HepG2 (cell line): Measurements from ENCODE around the gene MYO7A. TPM values are rescaled to one million over a fixed set of nuclear protein-coding genes. Genes with fewer than 3 reads are reported as not detected.

ENCODE experiments used
- ATAC-seq: fragments of 200-7000 bp; cut with Tn5 transposase; 3 replicates; pipeline ENCODE4 v1.9.1; 2020; ENCODE audit warnings: mild to moderate bottlenecking, moderate library complexity
- BruUV-seq: library from RNA; stranded (reverse); fragments of 400-500 nt; replicated peaks from 2 replicates; lab custom pipeline; 2021; lab: Mats Ljungman, UMichigan
- CTCF ChIA-PET: fragments of 300-600 bp; formaldehyde crosslinking; extraction: SDS; loops from one replicate; lab custom pipeline; 2021; ENCODE audit warnings: low total read pairs, inconsistent platforms, low intra/inter-chr PET ratio; lab: Yijun Ruan, JAX
- POLR2A ChIA-PET: fragments of 350-600 bp; sonication (Branson Sonifier 250); formaldehyde crosslinking; loops from one replicate; lab custom pipeline; 2020; ENCODE audit warnings: antibody characterized with exemption, inconsistent platforms; lab: Yijun Ruan, JAX
- DNase-seq: peaks from one replicate; pipeline ENCODE4 v3.0.0-alpha.2; 2015; ENCODE audit warnings: low spot score
- FAIRE-seq: peaks from 3 replicates; lab custom pipeline; 2011; peaks lifted over from hg19 to GRCh38; lab: Jason Lieb, UNC
- H2AFZ ChIP-seq: one replicate; pipeline ENCODE4 v1.6.1; 2011; ENCODE audit warnings: low read length, inconsistent platforms
- H3K27ac ChIP-seq: fragments of 300-600 bp; 3 replicates; pipeline ENCODE4 v1.8.0; 2011; ENCODE audit warnings: mixed run types, mild to moderate bottlenecking, mixed read lengths, low read length, inconsistent platforms; ENCODE audit not compliant: insufficient read depth; ENCODE audit errors: extremely low read length
- H3K27me3 ChIP-seq, 2 experiments: fragments of 200-600 bp in 1 of 2; 2 replicates in 1 of 2; 3 replicates in 1 of 2; pipeline versions ENCODE4 v1.6.0 to v1.8.0; 2011; ENCODE audit warnings: low read length in 2 of 2, mild to moderate bottlenecking in 2 of 2, moderate library complexity in 2 of 2, inconsistent platforms in 1 of 2; ENCODE audit not compliant: insufficient read depth in 2 of 2, control insufficient read depth in 1 of 2
- H3K36me3 ChIP-seq, 2 experiments: fragments of 200-600 bp in 1 of 2; replicated peaks in 1 of 2; 2 replicates in 1 of 2; 3 replicates in 1 of 2; pipeline versions ENCODE4 v1.5.1 to v1.8.0; 2011; ENCODE audit warnings: low read length in 2 of 2, inconsistent platforms in 1 of 2; ENCODE audit not compliant: insufficient read depth in 2 of 2, control insufficient read depth in 1 of 2
- H3K4me1 ChIP-seq: 2 replicates; pipeline ENCODE4 v1.5.1; 2012; ENCODE audit warnings: low read length, inconsistent platforms; ENCODE audit not compliant: insufficient read depth
- H3K4me2 ChIP-seq: 2 replicates; pipeline ENCODE4 v1.6.0; 2011; ENCODE audit warnings: low read depth, low read length, inconsistent platforms
- H3K4me3 ChIP-seq, 3 experiments: fragments of 200-600 bp in 1 of 3; sonication (generic), shearing (Covaris generic) in 1 of 3; replicated peaks in 1 of 3; 2 replicates each; pipeline ENCODE4 v1.5.1; 2011 to 2016; ENCODE audit warnings: low read length in 3 of 3, inconsistent platforms in 2 of 3, low read depth in 2 of 3, mild to moderate bottlenecking in 2 of 3, control low read depth in 1 of 3, mixed read lengths in 1 of 3; ENCODE audit not compliant: insufficient read depth in 1 of 3
- H3K79me2 ChIP-seq: one replicate; pipeline ENCODE4 v1.6.1; 2011; ENCODE audit warnings: low read length, inconsistent platforms; ENCODE audit not compliant: insufficient read depth
- H3K9ac ChIP-seq: 2 replicates; pipeline ENCODE4 v1.6.0; 2011; ENCODE audit warnings: mild to moderate bottlenecking, low read depth, low read length, inconsistent platforms; ENCODE audit not compliant: insufficient read depth
- H3K9me3 ChIP-seq: 2 replicates; pipeline ENCODE4 v1.5.1; 2012; ENCODE audit warnings: mild to moderate bottlenecking, low read length
- H4K20me1 ChIP-seq: 2 replicates; pipeline ENCODE4 v1.6.0; 2011; ENCODE audit warnings: inconsistent platforms, mild to moderate bottlenecking, low read length, moderate library complexity; ENCODE audit not compliant: insufficient read depth
- CHD2 ChIP-seq: IDR thresholded peaks from 2 replicates; pipeline ENCODE4 v1.6.1; 2011; ENCODE audit warnings: low read depth, low read length, improper control_type of control experiment
- HDAC6 ChIP-seq: fragments of 200-600 bp; sonication (generic); IDR thresholded peaks from 2 replicates; pipeline ENCODE4 v1.7.0; 2017; ENCODE audit warnings: mild to moderate bottlenecking, antibody characterized with exemption, low read length, low read depth
- HNF4A ChIP-seq: sonication (generic); formaldehyde crosslinking; IDR thresholded peaks from 2 replicates; pipeline ENCODE4 v1.4.0; 2020; ENCODE audit warnings: missing genetic modification reagents
- KAT8 ChIP-seq: IDR thresholded peaks from 2 replicates; pipeline ENCODE4 v1.6.1; 2016; ENCODE audit warnings: missing genetic modification reagents, missing compliant biosample characterization
- KLF16 ChIP-seq, 2 experiments: sonication (generic) in 1 of 2; formaldehyde crosslinking in 1 of 2; IDR thresholded peaks; 2 replicates each; pipeline versions ENCODE4 v1.6.1 to v1.8.0; 2016 to 2023; ENCODE audit warnings: missing genetic modification reagents in 2 of 2, missing compliant biosample characterization in 1 of 2
- MBD4 ChIP-seq: IDR thresholded peaks from 2 replicates; pipeline ENCODE4 v1.6.1; 2012; ENCODE audit warnings: low read length, inconsistent platforms, borderline replicate concordance
- NFYC ChIP-seq: IDR thresholded peaks from 2 replicates; pipeline ENCODE4 v1.6.1; 2016; ENCODE audit warnings: missing genetic modification reagents, missing compliant biosample characterization
- POLR2G ChIP-seq: fragments of 200-400 bp; formaldehyde crosslinking; IDR thresholded peaks from 2 replicates; pipeline ENCODE4 v1.6.1; 2018; ENCODE audit warnings: mild to moderate bottlenecking, low read depth, low read length, moderate library complexity
- SP2 ChIP-seq: sonication (generic); formaldehyde crosslinking; IDR thresholded peaks from 2 replicates; pipeline ENCODE4 v1.5.1; 2020; ENCODE audit warnings: mild to moderate bottlenecking, missing genetic modification reagents
- STAG1 ChIP-seq: sonication (generic); formaldehyde crosslinking; IDR thresholded peaks from 2 replicates; pipeline ENCODE4 v1.4.0; 2020; ENCODE audit warnings: missing genetic modification reagents
- ZFP62 ChIP-seq: sonication (generic); formaldehyde crosslinking; IDR thresholded peaks from 2 replicates; pipeline ENCODE4 v1.4.0; 2020; ENCODE audit warnings: missing genetic modification reagents
- ZNF501 ChIP-seq: sonication (generic); formaldehyde crosslinking; IDR thresholded peaks from 2 replicates; pipeline ENCODE4 v1.5.1; 2020; ENCODE audit warnings: mild to moderate bottlenecking, moderate library complexity, missing genetic modification reagents
- ZNF558 ChIP-seq: sonication (generic); formaldehyde crosslinking; IDR thresholded peaks from 2 replicates; pipeline ENCODE4 v1.9.0; 2022; ENCODE audit warnings: mild to moderate bottlenecking, missing genetic modification reagents, borderline replicate concordance
- WGBS: methylation state at CpG from one replicate; pipeline ENCODE4 v1.1.6; 2017; ENCODE audit warnings: low lambda C conversion rate; 5-methylcytosine and 5-hydroxymethylcytosine counted together
- in situ Hi-C: cut with HindIII; loops from 2 replicates; pipeline ENCODE4 v1.10.0; 2017; ENCODE audit warnings: low pct_unique_long_range_greater_than_20kb; ENCODE audit not compliant: extremely low pct_ligation_motif_present
- intact Hi-C: fragments of 100-400 bp; cut with micrococcal nuclease; formaldehyde crosslinking; loops from one replicate; pipeline ENCODE4 v1.10.0; 2022; ENCODE audit not compliant: unreplicated experiment
- polyA plus RNA-seq, 8 experiments: library from polyadenylated mRNA; depleted of rRNA in 3 of 8; stranded (reverse) in 7 of 8; unstranded in 1 of 8; fragments of >200 nt; fragmentation: Illumina TruSeq in 4 of 8; extraction: Trizol in 4 of 8; gene quantifications; 2 replicates each; pipeline versions ENCODE4 v1.2.1 to v1.2.3, GENCODE V29; 2011 to 2016; ENCODE audit warnings: low read depth in 4 of 8, missing spikeins in 1 of 8, mixed read lengths in 1 of 8; ENCODE audit not compliant: insufficient read depth in 1 of 8
- total RNA-seq, 5 experiments: library from RNA; depleted of rRNA; stranded (reverse); fragments of >200 nt; fragmentation: Illumina TruSeq; extraction: Trizol; gene quantifications; 2 replicates each; pipeline ENCODE4 v1.2.3, GENCODE V29; 2016; ENCODE audit warnings: low read depth in 1 of 5
- TF ChIP-seq, protein P1 (sequence below): sonication (generic); formaldehyde crosslinking; IDR thresholded peaks from 2 replicates; pipeline ENCODE4 v1.4.0; 2020; ENCODE audit warnings: missing genetic modification reagents, borderline replicate concordance
- TF ChIP-seq, protein P2 (sequence below): sonication (generic); formaldehyde crosslinking; IDR thresholded peaks from 2 replicates; pipeline ENCODE4 v1.8.1; 2023; ENCODE audit warnings: mild to moderate bottlenecking, moderate library complexity, missing genetic modification reagents

The MYO7A gene
- total and polyA plus RNA-seq, 2 of the 13 experiments (the other 11 are each of a cell fraction or from before 2014, with no cell fraction given): 7.5 to 10.0 TPM

DNA sequence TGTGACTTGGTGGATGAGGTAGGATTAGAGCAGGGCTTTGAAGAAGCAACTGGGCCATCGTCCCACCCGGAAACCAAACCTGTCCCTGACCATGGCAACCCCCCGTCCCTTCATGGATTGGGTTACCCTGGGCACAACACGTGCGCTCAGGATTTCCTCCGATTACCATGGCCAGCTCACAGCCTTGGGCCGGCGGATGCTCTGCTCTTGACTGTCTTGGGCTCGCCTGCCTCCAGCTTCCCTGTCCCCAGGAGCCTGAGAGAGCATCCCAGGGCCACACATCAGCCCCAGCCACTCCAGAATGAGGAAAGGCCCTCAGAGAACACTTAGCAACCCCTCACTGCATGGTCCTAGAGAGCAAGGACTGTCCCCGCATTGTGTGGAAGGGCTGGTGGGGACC is 22.8 kb downstream of the MYO7A start:
- ChIA-PET POLR2A (no interaction called here), CTCF (no interaction called here)
- Histone ChIP-seq H3K4me2 (no peak overlapping the region), H3K36me3 (no peaks in the 10 kb centered on the region), H2AFZ (no peak overlapping the region), H3K27ac (no peak overlapping the region), H3K4me1 (peaks cover 23% of the 10 kb centered on the region), H3K27me3 (no peaks in the 10 kb centered on the region), H3K79me2 (no peaks in the 10 kb centered on the region), H4K20me1 (no peaks in the 10 kb centered on the region), H3K4me3 (no peak overlapping the region), H3K9ac (no peak overlapping the region), H3K9me3 (no peaks in the 10 kb centered on the region)
- in situ Hi-C loops: no loop called here
- DNase-seq: no peak
- WGBS: 100% methylated on average over 3 of the region's 10 CpGs
- FAIRE-seq: no peak
- ATAC-seq: no peak
- BruUV-seq: no TSS peak
- intact Hi-C loops: no loop called here
- TF ChIP-seq CHD2 (no peak), MBD4 (no peak), POLR2G (no peak), KAT8 (no peak), HDAC6 (no peak), STAG1 (CRISPR knock-in tag) (no peak), KLF16 (CRISPR knock-in tag; IDR thresholded peaks at IDR 0.05) (no peak), ZNF558 (CRISPR knock-in tag) (no peak), HNF4A (CRISPR knock-in tag) (no peak), SP2 (CRISPR knock-in tag) (no peak), NFYC (CRISPR knock-in tag) (no peak), ZFP62 (CRISPR knock-in tag) (no peak), ZNF501 (CRISPR knock-in tag) (no peak)
- TF ChIP-seq, protein P1, sequence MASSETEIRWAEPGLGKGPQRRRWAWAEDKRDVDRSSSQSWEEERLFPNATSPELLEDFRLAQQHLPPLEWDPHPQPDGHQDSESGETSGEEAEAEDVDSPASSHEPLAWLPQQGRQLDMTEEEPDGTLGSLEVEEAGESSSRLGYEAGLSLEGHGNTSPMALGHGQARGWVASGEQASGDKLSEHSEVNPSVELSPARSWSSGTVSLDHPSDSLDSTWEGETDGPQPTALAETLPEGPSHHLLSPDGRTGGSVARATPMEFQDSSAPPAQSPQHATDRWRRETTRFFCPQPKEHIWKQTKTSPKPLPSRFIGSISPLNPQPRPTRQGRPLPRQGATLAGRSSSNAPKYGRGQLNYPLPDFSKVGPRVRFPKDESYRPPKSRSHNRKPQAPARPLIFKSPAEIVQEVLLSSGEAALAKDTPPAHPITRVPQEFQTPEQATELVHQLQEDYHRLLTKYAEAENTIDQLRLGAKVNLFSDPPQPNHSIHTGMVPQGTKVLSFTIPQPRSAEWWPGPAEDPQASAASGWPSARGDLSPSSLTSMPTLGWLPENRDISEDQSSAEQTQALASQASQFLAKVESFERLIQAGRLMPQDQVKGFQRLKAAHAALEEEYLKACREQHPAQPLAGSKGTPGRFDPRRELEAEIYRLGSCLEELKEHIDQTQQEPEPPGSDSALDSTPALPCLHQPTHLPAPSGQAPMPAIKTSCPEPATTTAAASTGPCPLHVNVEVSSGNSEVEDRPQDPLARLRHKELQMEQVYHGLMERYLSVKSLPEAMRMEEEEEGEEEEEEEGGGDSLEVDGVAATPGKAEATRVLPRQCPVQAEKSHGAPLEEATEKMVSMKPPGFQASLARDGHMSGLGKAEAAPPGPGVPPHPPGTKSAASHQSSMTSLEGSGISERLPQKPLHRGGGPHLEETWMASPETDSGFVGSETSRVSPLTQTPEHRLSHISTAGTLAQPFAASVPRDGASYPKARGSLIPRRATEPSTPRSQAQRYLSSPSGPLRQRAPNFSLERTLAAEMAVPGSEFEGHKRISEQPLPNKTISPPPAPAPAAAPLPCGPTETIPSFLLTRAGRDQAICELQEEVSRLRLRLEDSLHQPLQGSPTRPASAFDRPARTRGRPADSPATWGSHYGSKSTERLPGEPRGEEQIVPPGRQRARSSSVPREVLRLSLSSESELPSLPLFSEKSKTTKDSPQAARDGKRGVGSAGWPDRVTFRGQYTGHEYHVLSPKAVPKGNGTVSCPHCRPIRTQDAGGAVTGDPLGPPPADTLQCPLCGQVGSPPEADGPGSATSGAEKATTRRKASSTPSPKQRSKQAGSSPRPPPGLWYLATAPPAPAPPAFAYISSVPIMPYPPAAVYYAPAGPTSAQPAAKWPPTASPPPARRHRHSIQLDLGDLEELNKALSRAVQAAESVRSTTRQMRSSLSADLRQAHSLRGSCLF (CRISPR knock-in tag): no peak
- TF ChIP-seq, protein P2, sequence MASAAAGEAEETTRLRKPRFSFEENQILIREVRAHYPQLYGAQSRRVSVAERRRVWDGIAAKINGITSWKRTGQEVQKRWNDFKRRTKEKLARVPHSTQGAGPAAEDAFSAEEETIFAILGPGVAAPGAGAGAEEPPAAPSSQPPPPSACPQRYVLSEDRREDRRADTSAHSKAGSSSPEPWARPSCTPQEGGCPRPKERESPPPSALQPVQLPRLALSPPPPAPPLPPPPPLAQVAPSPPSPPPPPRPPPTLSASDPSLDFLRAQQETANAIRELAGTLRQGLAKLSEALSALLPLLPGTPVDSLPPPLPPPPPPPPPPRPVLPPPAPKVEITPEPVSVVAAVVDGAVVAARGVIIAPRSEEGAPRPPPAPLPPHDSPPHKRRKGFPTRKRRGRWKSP (CRISPR knock-in tag): no peak
